Measurements from ENCODE around the gene ARID4B.
"Not testable (repeated sequence)": the region's sequence is repeated elsewhere in the genome, so short reads cannot be mapped to it uniquely, and the experiment has no call there.

Gene ARID4B

DNA sequence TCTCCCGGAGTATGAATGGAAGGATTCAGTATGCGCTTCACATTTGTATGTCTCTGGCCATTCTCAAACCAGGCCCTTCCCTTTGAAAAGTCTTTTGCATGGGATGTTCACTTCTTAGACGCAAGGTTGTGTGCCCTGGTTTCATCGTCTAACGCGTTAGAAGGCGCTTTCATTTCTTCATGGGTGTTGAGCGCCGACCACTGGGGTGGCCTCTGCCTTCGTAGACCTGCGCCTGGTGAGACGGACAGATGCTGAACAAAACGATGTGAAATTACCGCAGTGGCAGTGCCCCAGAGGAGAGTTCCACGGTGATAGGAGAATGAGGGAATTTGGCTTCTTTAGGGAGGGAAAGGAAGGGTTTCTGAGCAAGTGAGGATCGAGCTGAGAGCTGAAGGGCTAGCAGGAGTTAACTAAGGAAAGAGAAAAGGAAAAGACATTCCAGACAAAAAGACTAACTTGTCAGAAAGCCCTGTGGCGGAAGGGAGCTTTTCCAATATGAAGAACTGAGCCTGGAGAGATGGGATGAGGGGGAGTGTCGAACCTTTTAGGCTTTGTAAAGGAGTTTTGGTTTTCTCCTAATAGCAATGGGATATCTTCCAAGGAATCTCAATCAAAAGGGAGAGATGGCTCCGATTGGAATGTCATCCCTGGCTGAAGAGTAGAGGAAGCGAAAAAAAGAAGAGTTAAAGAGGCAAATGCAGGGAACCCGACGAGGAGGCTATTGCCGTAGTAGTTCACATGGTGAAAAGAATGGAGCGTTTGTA lies 1.3 kb upstream of the ARID4B start:
- peak; percentile 37 for DNase-seq

DNA sequence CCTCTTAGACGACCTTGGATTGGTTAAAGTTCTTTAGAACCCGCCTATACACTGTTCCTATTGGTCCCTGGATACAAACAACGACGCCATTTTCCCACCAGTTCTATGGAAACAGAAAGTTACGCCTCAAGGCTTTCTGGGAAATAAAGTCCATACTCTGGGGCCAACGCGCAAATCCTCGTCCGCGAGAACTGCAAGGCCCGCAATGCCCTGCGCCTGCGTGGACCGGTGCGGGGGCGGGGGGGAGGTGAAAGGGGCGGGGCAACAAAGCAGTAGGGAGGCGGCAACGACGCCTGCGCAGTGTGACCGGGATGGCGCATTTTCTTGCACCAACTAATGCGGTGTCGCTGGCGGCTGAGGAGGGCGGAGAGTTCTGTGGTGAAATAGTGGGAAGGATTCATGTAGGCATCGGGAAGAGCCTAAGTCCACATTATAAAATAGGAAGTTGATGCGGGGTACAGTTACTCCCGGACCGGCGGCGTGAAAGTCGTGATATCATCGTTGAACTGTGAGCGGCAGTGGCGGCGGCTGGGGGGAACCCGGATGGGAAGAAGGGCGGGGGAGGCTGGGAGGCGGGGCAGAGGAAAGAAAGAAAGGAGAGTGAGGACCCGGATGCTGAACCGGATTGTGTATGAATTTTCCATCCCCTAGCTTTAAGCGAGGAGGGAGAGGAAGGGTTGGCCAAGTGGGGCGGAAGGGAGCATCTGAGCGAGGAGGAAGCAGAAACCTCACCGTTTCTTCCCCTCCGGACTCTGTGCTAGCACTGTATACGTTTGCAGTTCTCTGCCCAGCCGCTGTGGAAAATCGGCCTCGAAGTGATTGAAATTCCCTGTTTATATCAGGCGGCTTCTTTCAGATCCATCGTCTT lies 526 bp upstream of the ARID4B start, which contains the start of gene GGPS1:
TSS of gene GGPS1 (plus strand) at position 300 of the 868 bp plus-strand sequence. CDS start 6,695 bp downstream, outside the sequence.
- DNase-seq: peak; percentile 97

DNA sequence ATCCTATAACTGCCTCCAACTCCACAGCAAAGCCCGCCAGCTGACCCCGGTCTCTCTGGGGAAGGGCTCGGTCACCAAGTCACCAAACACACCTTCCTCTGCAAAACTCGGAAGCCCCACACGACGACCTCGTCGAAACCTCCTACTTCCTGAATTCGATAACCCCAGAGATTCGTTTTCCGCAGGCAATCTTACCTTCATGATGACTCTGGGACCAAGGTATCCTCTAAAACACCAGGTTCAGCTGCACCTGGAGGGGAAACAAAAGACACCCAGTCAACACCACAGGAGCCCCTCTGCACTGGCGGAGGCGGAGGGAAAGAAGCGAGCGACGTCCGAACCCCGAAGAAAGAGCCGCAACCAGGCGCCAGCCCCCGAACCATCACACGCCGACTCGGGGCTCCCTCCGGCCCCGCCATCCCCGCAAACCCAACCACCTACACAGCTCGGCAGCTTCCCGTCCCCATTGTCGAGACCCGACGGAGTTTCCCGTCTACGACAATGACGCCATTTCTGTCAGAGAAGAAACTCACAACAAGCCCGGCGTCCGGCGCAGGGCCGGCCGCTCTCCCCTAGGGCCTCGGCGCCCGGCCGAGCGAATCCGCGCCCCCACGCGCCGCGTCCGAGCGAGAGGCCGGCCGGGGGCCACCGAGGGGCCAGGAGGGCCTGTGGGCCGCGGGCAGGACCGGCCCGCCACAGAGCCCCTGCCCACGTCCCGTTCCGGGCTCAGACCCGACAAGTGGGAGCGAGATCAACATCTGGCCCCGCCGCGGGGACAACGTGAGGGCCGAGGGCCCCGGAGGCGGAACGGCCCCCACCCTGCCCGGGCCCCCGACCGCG lies 1.0 kb downstream of the ARID4B start:
- peak; percentile 67 for DNase-seq

DNA sequence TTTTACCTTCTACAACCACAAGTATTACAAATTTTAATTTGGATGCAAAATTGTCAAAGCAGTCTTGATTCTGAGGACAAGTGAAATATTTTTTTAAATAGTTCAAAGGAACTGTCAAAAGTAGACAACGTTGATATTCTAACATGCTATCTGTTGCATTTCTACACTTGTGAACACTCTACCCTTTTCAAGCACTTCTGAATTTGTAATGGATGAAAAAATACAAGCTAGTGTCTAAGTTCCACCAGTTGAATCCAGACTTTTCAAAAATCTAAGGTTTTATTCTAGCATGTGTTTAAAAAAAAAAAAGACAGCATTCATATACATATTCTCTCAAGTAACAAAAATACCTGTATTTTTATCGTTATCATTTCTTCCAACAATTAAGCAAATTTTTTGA lies 2.1 kb downstream of the ARID4B start:
- DNase-seq: no peak

DNA sequence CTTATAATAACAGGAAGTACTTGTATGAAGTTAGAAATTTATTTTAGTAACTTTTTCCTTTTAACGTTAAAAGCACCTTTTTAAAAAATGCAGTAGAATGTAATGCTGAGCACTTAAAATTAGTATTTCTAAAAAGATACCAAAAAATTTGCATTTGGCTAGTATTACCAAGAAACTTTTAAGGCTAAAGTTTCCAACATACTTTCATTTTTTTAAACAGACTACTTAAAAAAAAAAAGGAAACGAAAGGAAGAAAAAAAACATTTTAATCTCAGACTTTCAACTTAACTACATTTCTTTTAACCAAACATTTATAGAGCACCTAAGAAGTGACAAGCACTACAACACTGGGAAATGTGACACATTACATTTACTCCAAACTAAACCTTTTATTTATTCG lies 2.8 kb downstream of the ARID4B start:
- DNase-seq: no peak

DNA sequence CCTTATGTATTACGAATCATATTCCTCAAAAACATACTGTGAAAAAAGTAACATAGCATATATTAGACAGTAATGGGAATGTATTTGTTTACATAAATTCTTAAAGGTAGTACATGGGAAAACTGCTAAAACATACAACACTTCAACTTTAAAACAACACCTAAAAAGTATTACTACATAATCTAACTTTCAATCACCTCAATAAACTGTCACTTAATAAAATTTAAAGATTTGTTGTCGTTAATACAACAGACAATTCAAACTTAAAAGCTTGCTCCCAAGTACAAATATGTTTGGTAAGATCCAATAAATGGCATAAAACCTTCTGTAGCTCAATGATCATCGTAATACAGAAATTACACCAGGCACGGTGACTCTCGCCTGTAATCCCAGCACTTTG lies 3.7 kb downstream of the ARID4B start:
- DNase-seq: no peak

DNA sequence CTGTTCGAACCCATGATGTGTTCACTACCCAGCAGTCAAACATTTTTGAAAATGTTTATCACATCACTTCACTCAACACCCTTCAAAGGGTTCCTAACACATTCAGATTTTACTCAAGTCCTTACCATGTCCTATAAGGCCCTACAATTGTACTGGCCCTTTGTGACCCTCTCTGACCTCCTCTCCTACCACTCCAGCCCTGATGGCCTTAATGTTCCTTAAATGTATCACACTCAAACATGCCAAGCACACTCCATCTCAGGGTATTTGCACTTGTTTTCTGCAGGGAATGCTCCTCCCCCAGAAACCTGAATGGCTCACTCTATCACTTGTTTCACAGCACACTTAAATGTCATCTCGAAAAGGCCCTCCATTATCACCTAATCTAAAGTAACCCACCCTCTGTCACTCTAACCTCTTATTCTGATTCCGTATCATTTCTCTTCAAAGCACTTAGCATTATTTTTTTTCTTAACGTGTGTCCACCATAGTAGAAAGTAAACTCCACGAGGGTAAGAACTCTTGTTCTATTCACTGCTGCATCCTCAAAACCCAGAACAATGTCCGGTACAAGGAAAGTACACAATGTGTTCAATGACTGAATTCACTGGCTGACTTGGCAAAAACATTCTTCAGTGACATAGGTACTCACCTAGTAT lies 7.3 kb downstream of the ARID4B start:
- no peak for DNase-seq

DNA sequence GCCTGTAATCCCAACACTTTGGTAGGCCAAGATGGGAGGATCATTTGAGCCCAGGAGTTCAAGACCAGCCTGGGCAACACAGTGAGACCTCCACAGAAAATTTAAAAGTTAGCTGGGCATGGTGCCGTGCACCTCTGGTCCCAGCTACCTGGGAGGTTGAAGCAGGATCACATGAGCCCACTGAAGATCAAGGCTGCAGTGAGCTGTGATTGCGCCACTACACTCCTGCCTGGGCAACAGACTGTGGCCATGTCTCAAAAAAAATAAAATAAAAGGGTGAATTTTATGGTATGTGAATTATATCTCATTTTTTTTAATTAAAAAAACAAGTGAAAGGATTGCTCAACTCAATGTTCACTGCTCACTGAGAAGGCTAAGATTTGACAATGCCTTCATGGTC lies 8.7 kb downstream of the ARID4B start:
- no peak for DNase-seq

DNA sequence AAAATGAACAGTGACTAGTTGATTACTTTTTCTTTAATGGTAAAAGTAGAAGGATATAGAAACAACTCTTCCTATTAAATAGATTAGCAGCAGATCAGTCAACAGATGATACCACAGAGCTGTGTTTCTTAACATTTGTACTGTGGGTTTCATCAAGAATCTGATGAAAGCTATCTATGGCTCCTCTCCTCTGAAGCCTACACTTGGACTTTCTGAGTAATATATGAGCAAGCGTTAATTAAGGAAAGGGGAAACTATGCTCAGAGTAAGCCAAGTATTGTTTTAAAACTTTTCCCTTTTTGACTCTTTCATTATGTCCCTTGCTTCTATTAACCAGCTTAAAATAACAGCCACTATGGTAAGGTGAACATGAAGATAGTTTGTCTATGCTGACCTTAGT lies 10.8 kb downstream of the ARID4B start:
- no peak for DNase-seq

DNA sequence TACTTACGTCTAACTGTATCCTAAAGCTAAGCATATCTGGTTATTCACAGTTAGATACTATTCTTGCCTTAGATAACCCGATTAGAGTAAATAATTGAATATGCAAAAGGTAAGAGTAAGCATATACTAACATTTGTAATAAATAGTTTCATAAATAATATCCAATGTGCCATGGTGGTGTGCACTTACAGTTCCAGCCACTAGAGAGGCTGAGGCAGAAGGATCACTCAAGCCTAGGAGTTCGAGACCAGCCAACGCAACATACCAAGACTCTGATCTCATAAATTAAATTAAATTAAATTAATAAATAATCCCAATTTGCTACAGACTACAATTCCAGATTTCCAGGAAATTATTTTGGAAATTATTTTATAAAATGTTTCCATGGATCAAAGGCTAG lies 12.2 kb downstream of the ARID4B start:
- no peak for DNase-seq

DNA sequence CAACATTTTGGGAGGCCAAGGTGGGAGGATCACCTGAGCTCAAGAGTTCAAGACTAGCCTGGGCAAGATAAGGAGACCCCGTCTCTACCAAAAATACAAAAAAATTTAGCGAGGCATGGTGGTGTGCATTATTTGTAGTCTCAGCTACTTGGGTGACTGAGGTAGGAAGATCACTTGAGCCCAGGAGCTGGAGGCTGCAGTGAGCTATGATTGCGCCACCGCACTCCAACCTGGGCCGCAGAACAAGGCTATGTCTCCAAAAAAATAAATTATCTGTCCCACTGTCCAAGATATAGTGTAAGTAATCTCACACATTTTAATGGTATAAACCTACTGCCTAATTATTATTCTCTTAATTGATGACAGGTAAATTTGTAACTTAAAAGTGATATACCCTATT lies 12.8 kb downstream of the ARID4B start:
- DNase-seq: no peak

DNA sequence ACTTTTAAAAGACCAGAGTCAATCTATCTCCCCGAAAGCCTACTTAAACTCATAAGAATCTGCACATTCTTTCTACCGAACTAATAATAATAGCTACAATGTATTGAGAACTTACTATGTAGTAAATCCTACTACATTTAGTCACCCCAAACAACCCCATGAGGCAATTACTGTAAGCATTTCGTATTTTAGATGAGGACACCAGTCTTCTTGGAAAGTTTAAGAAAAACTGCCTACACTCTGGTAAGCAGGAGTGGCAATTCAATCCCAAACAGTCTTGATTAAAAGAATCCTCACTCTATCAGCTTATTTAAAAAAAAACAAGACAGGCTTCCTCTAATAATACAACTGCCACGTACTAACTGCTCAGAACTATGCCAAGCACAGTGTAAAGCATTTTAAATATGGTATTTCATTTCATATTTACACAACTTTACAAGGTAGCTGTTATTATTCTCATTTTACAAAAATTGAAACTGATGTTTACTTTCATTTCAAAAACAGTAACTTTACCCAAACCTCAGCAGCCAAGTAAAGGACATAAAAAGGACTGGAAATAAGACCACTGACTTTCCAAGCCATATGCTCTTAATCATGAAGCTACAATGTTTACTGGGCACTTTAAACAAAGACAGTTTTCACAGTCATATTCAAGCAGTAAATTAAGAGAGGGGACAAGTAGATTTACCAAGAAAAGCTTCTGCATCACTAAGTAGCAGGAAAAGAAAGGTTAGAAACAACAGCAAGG lies 13.9 kb downstream of the ARID4B start:
- DNase-seq: no peak

DNA sequence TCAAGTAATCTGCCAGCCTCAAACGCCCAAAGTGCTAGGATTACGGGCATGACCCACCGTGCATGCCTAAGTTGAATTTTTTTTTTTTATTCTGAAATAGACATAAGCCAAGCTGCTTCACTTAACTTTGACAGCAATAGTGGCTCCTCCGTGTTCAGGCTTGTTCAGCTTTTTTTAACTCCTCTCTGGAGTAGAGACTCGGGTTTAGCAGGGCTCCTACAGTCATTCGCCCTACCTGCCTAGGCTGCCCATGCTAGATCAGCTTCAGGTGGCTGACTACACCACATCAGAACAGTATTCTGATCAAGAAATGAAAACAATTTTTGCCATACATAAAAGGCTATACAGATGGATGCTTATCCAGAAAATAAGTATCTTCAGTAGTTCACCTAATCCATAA lies 14.7 kb downstream of the ARID4B start:
- no peak for DNase-seq

DNA sequence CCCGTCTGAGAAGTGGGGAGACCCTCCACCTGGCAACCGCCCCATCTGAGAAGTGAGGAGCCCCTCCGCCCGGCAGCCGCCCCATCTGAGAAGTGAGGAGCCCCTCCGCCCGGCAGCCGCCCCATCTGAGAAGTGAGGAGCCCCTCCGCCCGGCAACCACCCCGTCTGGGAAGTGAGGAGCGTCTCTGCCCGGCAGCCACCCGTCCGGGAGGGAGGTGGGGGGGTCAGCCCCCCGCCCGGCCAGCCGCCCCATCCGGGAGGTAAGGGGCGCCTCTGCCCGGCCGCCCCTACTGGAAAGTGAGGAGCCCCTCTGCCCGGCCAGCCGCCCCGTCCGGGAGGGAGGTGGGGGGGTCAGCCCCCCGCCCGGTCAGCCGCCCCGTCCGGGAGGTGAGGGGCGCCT lies 18.8 kb downstream of the ARID4B start:
- not testable (repeated sequence) for DNase-seq

DNA sequence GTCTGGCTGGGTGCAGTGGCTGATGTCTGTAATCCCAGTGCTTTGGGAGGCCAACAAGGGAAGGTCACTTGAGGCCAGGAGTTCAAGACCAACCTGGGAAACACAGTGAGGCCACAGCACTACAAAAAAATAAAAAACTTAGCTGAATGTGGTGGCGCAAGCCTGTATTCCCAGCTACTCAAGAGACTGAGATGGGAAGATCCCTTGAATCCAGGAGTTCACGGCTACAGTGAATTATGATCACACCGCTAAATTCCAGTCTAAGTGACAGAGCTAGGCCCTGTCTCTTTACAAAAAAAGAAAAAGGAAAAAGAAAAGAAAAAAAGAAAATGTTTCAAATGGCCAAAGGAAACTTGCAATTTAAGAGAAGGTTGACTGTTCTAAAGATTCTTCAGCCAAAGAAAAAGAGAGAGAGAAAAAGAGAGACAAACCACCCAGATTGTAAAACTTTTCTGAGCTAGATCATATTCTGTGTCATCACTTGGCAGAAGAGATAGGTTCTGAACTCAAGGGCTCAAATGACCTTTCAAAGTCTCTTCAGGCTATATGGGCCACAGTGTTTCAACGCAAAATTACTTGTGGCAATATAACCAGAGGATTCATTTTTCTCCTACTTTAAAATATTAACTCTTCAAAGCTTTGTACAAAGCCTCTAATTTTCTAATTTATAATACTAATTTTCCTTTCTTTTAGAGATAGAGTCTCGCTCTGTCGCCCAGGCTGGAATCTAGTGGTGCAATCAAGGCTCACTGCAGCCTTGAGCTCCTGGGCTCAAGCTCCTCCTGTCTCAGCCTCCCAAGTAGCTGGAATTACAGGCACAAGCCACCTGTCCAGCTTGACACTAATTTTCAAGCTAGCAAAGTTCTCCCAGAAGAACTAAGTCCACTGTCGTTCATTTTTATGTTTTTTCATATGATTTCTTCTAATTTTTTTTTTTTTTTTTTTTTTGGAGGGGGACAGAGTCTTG lies 20.5 kb downstream of the ARID4B start:
- DNase-seq: no peak

DNA sequence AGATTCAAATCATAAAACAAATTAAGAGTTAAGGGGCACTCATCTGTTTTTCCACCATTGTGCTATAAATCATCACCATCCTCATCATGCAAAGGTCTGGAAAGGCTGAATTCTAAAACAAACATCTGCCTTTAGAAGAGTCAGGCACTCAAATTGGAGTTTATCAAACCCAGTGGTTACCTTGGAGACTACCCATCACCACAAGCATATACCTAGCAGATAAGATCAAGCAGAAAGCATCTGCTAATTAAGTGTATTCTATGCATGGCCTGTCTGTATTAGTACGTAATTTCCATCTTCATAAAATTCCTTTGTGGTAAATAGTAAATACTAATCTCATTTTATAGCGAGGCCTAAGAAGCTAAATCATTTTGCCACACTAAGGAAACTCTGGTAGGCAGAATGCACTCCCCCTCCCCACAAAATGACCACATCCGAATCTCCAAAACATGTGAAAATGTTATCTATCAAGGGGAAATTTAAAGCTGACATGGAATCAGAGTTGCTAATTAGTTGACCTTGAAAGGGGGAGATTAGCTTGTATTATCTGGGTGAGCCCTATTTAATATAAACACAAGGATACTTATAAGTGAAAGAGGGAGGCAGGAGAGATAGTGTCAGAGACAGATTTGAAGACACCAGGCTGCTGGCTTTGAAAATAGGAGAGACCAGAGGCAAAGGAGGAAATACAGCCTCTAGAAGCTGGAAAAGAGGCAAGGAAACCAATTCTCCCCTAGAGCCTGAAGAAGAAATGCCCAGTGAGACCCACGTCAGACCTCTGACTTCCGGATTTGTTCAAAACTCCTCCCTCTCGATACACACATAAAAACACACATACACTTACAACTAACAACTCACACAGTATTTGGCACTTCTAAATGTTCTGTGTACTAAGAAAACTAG lies 23.2 kb downstream of the ARID4B start:
- no peak for DNase-seq

DNA sequence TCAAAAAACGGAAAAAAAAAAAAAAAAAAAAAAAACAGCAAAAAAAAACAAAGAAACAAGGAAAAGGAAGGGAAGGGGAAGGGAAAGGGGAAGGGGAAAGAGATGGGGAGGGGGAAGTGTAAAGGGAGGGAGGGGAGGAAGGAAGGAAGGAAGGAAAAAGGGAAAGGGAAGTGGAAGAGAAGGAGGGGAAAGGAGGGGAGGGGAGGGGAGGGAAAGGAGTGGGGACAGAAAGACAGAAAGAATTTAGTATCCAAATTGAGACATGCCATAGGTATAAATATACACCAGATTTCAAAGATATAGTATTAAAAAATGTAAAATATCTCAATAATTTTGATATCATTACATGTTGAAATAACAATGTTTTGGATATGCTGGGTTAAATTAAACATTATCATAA lies 25.8 kb downstream of the ARID4B start:
- DNase-seq: no peak

DNA sequence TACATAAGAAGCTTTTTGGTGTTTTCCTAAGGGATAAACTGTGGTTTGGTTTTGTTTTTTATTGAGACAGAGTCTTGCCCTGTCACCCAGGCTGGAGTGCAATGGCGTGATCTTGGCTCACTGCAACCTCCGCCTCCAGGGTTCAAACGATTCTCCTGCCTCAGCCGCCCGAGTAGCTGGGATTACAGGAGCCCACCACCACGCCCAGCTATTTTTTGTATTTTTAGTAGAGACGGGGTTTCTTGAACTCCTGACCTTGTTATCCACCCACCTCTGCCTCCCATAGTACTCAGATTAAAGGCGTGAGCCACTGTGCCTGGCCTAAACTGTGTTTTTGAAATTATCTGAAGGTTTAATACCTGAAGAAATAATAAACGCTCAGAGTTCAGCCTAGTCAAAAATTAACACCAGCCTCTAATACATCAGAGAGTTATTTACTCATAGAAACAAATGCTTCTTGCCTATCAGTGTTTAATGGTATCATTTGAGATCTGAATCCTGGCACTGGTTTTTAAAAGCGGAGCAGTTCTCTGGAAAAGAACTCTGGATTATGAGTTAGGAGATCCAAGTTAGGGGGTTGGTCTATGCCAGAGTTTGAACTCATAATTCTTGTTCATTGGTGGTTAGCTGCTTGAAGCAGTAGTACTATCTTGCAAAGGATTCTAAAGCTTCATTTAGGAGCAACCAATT lies 28.7 kb downstream of the ARID4B start:
- no peak for DNase-seq

DNA sequence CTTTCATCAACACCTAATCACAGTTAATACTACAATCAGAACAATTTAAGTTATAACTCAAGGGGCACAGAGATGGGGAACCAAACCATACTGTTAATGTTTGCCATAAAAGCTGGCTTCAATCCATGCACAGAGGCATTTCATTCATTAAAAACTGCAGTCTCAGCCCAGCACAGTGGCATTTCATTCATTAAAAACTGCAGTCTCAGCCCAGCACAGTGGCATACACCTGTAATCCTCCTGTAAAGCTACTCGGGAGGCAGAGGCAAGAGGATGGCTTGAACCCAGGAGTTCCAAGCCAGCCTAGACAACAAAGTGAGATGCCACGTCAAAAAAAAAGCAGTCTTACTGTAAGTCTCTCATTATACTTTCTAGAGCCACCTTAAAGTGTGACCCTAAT lies 29.2 kb downstream of the ARID4B start:
- no peak for DNase-seq

All from stimulated activated naive CD4-positive, alpha-beta T cell treated with Interleukin-2 at 50 U/mL for 16 hours (primary cell).